ENCODE measurements around the gene ATXN2. TPM values are rescaled to one million over a fixed set of nuclear protein-coding genes. Genes with fewer than 3 reads are reported as not detected.

The ATXN2 gene
- total and polyA plus RNA-seq, 7 experiments from 2014 or later: 23.9 to 71.9 (median 44.0) TPM

DNA sequence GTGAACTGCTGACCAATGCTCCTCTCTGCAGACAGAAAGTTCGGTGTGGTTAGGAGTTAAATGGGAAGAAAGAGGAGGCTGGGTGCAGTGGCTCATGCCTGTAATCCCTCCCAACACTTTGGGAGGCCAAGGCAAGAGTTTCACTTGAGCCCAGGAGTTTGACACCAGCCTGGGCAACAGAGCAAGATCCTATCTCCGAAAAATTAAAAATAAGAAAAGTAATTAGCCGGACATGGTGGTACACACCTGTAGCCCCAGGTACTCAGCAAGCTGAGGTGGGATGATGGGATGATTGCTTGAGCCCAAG is 19.0 kb downstream of the ATXN2 start:
- Histone ChIP-seq H3K27me3 (ENCODE audit: control insufficient read depth in 2 of 2, insufficient read depth in 2 of 2, low read length in 2 of 2) (no peaks in the 10 kb centered on the region), H3K4me1 (ENCODE audit: control insufficient read depth in 2 of 2, insufficient read depth in 2 of 2, low read length in 2 of 2) (no peaks in the 10 kb centered on the region), H3K36me3 (ENCODE audit: control insufficient read depth in 2 of 3, insufficient read depth in 3 of 3, low read length in 3 of 3) (peaks cover 0 to 5% (median 0%) of the 10 kb centered on the region in 3 experiments), H3K4me3 (ENCODE audit: low read length) (no peak overlapping the region), H3K9me3 (ENCODE audit: control insufficient read depth in 2 of 3, low read length in 3 of 3) (no peaks in the 10 kb centered on the region), H3K27ac (ENCODE audit: low read depth, low read length) (no peak overlapping the region)
- H3K9me3 Mint-ChIP-seq: no peaks in the 10 kb centered on the region
- H3K27me3 Mint-ChIP-seq: no peaks in the 10 kb centered on the region
- no peak for DNase-seq
- peaks cover 9 to 21% (median 15%) of the 10 kb centered on the region in 7 donors for H3K4me1 Mint-ChIP-seq
- no peak overlapping the region for H3K27ac Mint-ChIP-seq
- ChIA-PET CTCF (no interaction called here), POLR2A (no interaction called here)
- peaks cover 0 to 16% (median 0%) of the 10 kb centered on the region in 5 donors for H3K36me3 Mint-ChIP-seq
- no peak overlapping the region for H3K4me3 Mint-ChIP-seq
- intact Hi-C loops (cut with micrococcal nuclease): no loop called here
- no peak for ATAC-seq

DNA sequence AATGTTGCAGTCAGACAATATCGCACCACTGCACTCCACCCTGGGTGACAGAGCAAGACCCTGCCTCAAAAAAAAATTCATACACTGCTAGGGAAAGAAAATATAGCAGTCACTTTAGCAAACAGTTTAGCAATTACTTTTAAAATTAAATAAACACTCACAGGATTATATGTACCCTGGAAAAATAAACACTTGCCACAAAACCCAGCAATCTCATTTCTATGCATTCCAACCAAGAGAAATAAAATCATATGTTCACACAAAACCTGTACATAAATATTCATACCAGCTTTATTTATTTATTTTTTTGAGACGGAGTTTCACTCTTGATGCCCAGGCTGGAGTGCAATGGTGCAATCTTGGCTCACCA is 20.2 kb downstream of the ATXN2 start:
- H3K4me3 Mint-ChIP-seq: no peak overlapping the region
- no peak overlapping the region for H3K27ac Mint-ChIP-seq
- Histone ChIP-seq H3K9me3 (ENCODE audit: control insufficient read depth in 2 of 3, low read length in 3 of 3) (no peaks in the 10 kb centered on the region), H3K27me3 (ENCODE audit: control insufficient read depth in 2 of 2, insufficient read depth in 2 of 2, low read length in 2 of 2) (no peaks in the 10 kb centered on the region), H3K4me1 (ENCODE audit: control insufficient read depth in 2 of 2, insufficient read depth in 2 of 2, low read length in 2 of 2) (no peaks in the 10 kb centered on the region), H3K4me3 (ENCODE audit: low read length) (no peak overlapping the region), H3K36me3 (ENCODE audit: control insufficient read depth in 2 of 3, insufficient read depth in 3 of 3, low read length in 3 of 3) (peaks cover 0 to 5% (median 0%) of the 10 kb centered on the region in 3 experiments), H3K27ac (ENCODE audit: low read depth, low read length) (no peak overlapping the region)
- POLR2A ChIA-PET: no interaction called here
- H3K27me3 Mint-ChIP-seq: no peaks in the 10 kb centered on the region
- H3K9me3 Mint-ChIP-seq: no peaks in the 10 kb centered on the region
- peaks cover 0 to 16% (median 0%) of the 10 kb centered on the region in 5 donors for H3K36me3 Mint-ChIP-seq
- intact Hi-C loops (cut with micrococcal nuclease): no loop called here
- no peak for ATAC-seq
- DNase-seq: no peak
- CTCF ChIA-PET: no interaction called here
- H3K4me1 Mint-ChIP-seq: peaks cover 9 to 21% (median 15%) of the 10 kb centered on the region in 7 donors

DNA sequence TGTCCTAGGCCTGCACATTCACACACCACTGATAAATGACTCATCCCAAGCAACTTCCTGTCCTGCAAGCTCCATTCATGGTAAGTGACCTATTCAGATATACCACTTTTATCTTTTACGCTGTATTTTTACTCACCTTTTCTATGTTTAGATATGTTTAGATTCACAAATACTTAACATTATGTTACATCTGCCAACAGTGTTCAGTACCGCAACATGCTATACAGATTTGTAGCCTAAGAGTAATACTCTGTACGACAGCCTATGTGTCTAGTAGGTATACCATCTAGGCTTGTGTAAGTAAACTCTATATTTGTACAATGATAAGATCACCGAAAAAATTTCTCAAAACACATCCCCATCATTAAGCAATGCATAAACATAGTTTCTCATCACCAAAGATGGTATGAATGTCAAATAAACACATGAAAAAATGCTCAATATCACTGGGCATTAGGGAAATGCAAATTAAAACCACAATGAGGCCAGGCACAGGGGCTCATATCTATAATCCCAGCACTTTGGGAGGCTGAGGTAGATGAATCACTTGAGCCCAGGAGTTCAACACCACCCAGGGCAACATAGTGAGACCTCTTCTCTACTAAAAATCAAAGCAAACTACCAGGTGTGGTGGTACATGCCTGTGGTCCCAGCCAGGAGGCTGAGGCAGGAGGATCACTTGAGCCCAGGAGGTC is 20.7 kb downstream of the ATXN2 start:
- H3K9me3 ChIP-seq (ENCODE audit: control insufficient read depth in 2 of 3, low read length in 3 of 3): no peaks in the 10 kb centered on the region
- H3K36me3 Mint-ChIP-seq: peaks cover 0 to 19% (median 0%) of the 10 kb centered on the region in 5 donors
- H3K27ac Mint-ChIP-seq: no peak overlapping the region
- H3K36me3 ChIP-seq (ENCODE audit: control insufficient read depth in 2 of 3, insufficient read depth in 3 of 3, low read length in 3 of 3): peaks cover 0 to 5% (median 0%) of the 10 kb centered on the region in 3 experiments
- peak; percentile 64 for ATAC-seq
- no peak for DNase-seq
- no peak overlapping the region for H3K4me3 Mint-ChIP-seq
- H3K27me3 ChIP-seq (ENCODE audit: control insufficient read depth in 2 of 2, insufficient read depth in 2 of 2, low read length in 2 of 2): no peaks in the 10 kb centered on the region
- CTCF ChIA-PET: no interaction called here
- no peaks in the 10 kb centered on the region for H3K9me3 Mint-ChIP-seq
- POLR2A ChIA-PET: no interaction called here
- no peak overlapping the region for H3K4me3 ChIP-seq (ENCODE audit: low read length)
- no peak overlapping the region for H3K27ac ChIP-seq (ENCODE audit: low read depth, low read length)
- H3K4me1 ChIP-seq (ENCODE audit: control insufficient read depth in 2 of 2, insufficient read depth in 2 of 2, low read length in 2 of 2): no peaks in the 10 kb centered on the region
- H3K27me3 Mint-ChIP-seq: no peaks in the 10 kb centered on the region
- intact Hi-C loops (cut with micrococcal nuclease): no loop called here
- H3K4me1 Mint-ChIP-seq: peaks cover 9 to 23% (median 15%) of the 10 kb centered on the region in 7 donors

GRCh38 chr12:111574797-111575443 is 24.2 kb downstream of the ATXN2 start:
- Histone ChIP-seq H3K36me3 (ENCODE audit: control insufficient read depth in 2 of 3, insufficient read depth in 3 of 3, low read length in 3 of 3) (peaks cover 0 to 2% (median 0%) of the 10 kb centered on the region in 3 experiments), H3K27me3 (ENCODE audit: control insufficient read depth in 2 of 2, insufficient read depth in 2 of 2, low read length in 2 of 2) (no peaks in the 10 kb centered on the region), H3K4me1 (ENCODE audit: control insufficient read depth in 2 of 2, insufficient read depth in 2 of 2, low read length in 2 of 2) (no peaks in the 10 kb centered on the region), H3K27ac (ENCODE audit: low read depth, low read length) (no peak overlapping the region), H3K4me3 (ENCODE audit: low read length) (no peak overlapping the region), H3K9me3 (ENCODE audit: control insufficient read depth in 2 of 3, low read length in 3 of 3) (no peaks in the 10 kb centered on the region)
- no peak for DNase-seq
- H3K9me3 Mint-ChIP-seq: no peaks in the 10 kb centered on the region
- no peak for ATAC-seq
- intact Hi-C loops (cut with micrococcal nuclease): no loop called here
- H3K4me1 Mint-ChIP-seq: peaks cover 14 to 34% (median 19%) of the 10 kb centered on the region in 7 donors
- H3K36me3 Mint-ChIP-seq: peaks cover 0 to 18% (median 0%) of the 10 kb centered on the region in 5 donors
- H3K4me3 Mint-ChIP-seq: no peak overlapping the region
- H3K27ac Mint-ChIP-seq: no peak overlapping the region
- ChIA-PET CTCF (no interaction called here), POLR2A (no interaction called here)
- H3K27me3 Mint-ChIP-seq: no peaks in the 10 kb centered on the region

DNA sequence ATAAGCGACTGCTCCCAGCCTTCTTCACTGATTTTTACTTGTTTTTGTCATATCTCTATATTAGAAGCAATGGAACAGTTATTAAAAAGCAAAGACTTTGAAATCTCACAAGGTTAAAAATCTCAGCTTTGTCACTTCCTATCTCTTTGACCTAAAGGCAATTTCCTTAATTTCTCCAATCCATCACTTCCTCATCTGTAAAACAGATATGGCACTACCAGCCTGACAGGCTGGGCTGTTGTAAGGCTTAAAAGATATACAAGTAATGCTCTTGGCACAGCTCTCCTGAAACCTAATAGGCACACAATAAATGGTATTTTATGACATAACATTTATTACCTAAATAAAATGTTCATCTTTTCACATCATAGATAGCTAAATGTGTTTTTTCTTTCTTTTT is 25.6 kb downstream of the ATXN2 start:
- H3K9me3 ChIP-seq (ENCODE audit: control insufficient read depth in 2 of 3, low read length in 3 of 3): no peaks in the 10 kb centered on the region
- H3K9me3 Mint-ChIP-seq: no peaks in the 10 kb centered on the region
- H3K4me3 Mint-ChIP-seq: no peak overlapping the region
- no peak for DNase-seq
- peaks cover 14 to 44% (median 23%) of the 10 kb centered on the region in 7 donors for H3K4me1 Mint-ChIP-seq
- no peaks in the 10 kb centered on the region for H3K4me1 ChIP-seq (ENCODE audit: control insufficient read depth in 2 of 2, insufficient read depth in 2 of 2, low read length in 2 of 2)
- no peak overlapping the region for H3K27ac ChIP-seq (ENCODE audit: low read depth, low read length)
- no peaks in the 10 kb centered on the region for H3K36me3 ChIP-seq (ENCODE audit: control insufficient read depth in 2 of 3, insufficient read depth in 3 of 3, low read length in 3 of 3)
- peaks cover 0 to 19% (median 0%) of the 10 kb centered on the region in 5 donors for H3K36me3 Mint-ChIP-seq
- no peaks in the 10 kb centered on the region for H3K27me3 ChIP-seq (ENCODE audit: control insufficient read depth in 2 of 2, insufficient read depth in 2 of 2, low read length in 2 of 2)
- ChIA-PET CTCF (no interaction called here), POLR2A (no interaction called here)
- H3K27me3 Mint-ChIP-seq: no peaks in the 10 kb centered on the region
- H3K4me3 ChIP-seq (ENCODE audit: low read length): no peak overlapping the region
- peak overlapping the region in 1 of 9 donors; percentile 31 for H3K27ac Mint-ChIP-seq
- intact Hi-C loops (cut with micrococcal nuclease): no loop called here
- ATAC-seq: no peak

DNA sequence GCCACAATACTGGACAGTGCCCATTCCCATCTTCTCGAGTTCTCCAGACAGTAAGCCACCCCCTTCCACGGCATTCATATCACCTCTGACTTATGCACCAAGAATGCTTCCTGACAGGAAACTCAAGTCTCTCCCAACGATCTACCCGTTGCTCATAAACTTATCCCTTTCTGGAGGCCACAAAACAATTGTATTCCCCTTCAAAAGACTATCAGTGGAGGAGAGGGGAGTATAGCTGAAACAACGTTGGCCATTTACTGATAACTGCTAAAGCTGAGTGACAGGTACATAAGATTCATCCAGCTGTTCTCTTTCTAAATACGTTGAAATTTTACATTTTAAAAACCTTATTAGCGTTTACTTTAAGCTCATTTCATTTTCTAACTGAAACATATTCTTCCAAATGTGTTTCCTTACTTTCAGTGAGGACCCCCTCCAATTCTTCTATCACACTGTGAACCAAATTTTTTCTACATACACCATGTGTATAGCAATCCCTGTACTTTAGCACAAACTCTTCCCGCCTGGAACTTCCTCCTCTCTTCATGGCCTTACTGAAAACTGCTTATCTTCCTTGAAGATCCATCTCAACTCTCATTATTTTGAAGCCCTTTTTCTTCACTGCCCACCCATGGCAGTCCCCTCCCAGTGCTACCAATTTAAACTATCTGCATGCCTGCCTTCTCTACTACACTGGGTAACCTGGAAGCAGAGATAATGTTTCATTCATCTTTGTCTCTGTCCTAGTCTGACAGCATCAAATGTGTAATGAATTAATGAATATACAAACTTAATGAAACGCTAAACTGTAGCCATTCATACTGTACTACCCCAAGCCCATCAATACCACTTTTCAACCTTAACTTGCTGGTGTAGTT is 28.8 kb downstream of the ATXN2 start:
- Histone ChIP-seq H3K27me3 (ENCODE audit: control insufficient read depth in 2 of 2, insufficient read depth in 2 of 2, low read length in 2 of 2) (no peaks in the 10 kb centered on the region), H3K9me3 (ENCODE audit: control insufficient read depth in 2 of 3, low read length in 3 of 3) (no peaks in the 10 kb centered on the region), H3K4me1 (ENCODE audit: control insufficient read depth in 2 of 2, insufficient read depth in 2 of 2, low read length in 2 of 2) (no peaks in the 10 kb centered on the region), H3K27ac (ENCODE audit: low read depth, low read length) (no peak overlapping the region), H3K4me3 (ENCODE audit: low read length) (no peak overlapping the region), H3K36me3 (ENCODE audit: control insufficient read depth in 2 of 3, insufficient read depth in 3 of 3, low read length in 3 of 3) (no peaks in the 10 kb centered on the region)
- ChIA-PET CTCF (interaction anchor here (1.1 kb wide), 1 partner anchor 174 kb away, joined by 3 read pairs; no protein-coding TSS in a partner anchor), POLR2A (no interaction called here)
- Mint-ChIP-seq H3K4me1 (peaks cover 14 to 43% (median 20%) of the 10 kb centered on the region in 7 donors), H3K4me3 (no peak overlapping the region), H3K9me3 (no peaks in the 10 kb centered on the region), H3K36me3 (peaks cover 0 to 19% (median 0%) of the 10 kb centered on the region in 5 donors), H3K27me3 (no peaks in the 10 kb centered on the region), H3K27ac (peak overlapping the region in 2 of 9 donors; percentile 3 to 12)
- ATAC-seq (no peak), DNase-seq (no peak)
- intact Hi-C loops (cut with micrococcal nuclease): no loop called here
